Activated CD8-positive, alpha-beta memory T cell treated with anti-CD3 and anti-CD28 coated beads, Interleukin-2, amount 50 U/mL, for 1 hour (primary cell): ENCODE measurements around the gene CCNF.
"Not testable (repeated sequence)": the region's sequence is repeated elsewhere in the genome, so short reads cannot be mapped to it uniquely, and the experiment has no call there.

Source experiments
- DNase-seq: peaks from one replicate; pipeline ENCODE4 v3.0.0-alpha.2; 2020; ENCODE audit errors: extremely low read depth

Gene CCNF

GRCh38 chr16:2471653-2472487, 42.6 kb downstream of the CCNF start:
- no peak for DNase-seq

GRCh38 chr16:2472488-2472864, 43.2 kb downstream of the CCNF start:
- no peak for DNase-seq

GRCh38 chr16:2472885-2473445, 43.7 kb downstream of the CCNF start:
- no peak for DNase-seq

- no peak for DNase-seq
These were observed 44.2 kb downstream of the CCNF start for GRCh38 chr16:2473446-2473926.

- DNase-seq = no peak
These were observed 45.0 kb downstream of the CCNF start for GRCh38 chr16:2473999-2474876.

GRCh38 chr16:2474877-2475412, 45.7 kb downstream of the CCNF start, which contains the start of gene TBC1D24:
Gene TBC1D24, plus strand, starts transcription at chr16:2475127. Its CDS starts 21,022 bp downstream, at chr16:2496149.
- no peak for DNase-seq

GRCh38 chr16:2475413-2476344, 46.4 kb downstream of the CCNF start:
- no peak for DNase-seq

- no peak for DNase-seq
These were observed 47.1 kb downstream of the CCNF start for GRCh38 chr16:2476345-2476720.

GRCh38 chr16:2476741-2477140, 47.5 kb downstream of the CCNF start:
- DNase-seq = no peak

GRCh38 chr16:2477327-2477726, 48.1 kb downstream of the CCNF start:
- DNase-seq = no peak

- no peak for DNase-seq
These were observed 49.0 kb downstream of the CCNF start for GRCh38 chr16:2478279-2478678.

- DNase-seq = not testable (repeated sequence)
These were observed 50.7 kb downstream of the CCNF start for GRCh38 chr16:2479996-2480395.

- no peak for DNase-seq
These were observed 51.7 kb downstream of the CCNF start for GRCh38 chr16:2480948-2481347.

- no peak for DNase-seq
These were observed 52.4 kb downstream of the CCNF start for GRCh38 chr16:2481676-2482075.

GRCh38 chr16:2482249-2482648, 53.0 kb downstream of the CCNF start:
- DNase-seq = no peak

- DNase-seq = no peak
These were observed 53.7 kb downstream of the CCNF start for GRCh38 chr16:2482708-2483534.

GRCh38 chr16:2483939-2484897, 55.0 kb downstream of the CCNF start:
- no peak for DNase-seq

GRCh38 chr16:2484898-2485508, 55.8 kb downstream of the CCNF start:
- DNase-seq = no peak
